Measurements from ENCODE around the gene SKAP2.
"Not testable (repeated sequence)": the region's sequence is repeated elsewhere in the genome, so short reads cannot be mapped to it uniquely, and the experiment has no call there.

SKAP2 gene

GRCh38 chr7:26857170-26857505 is 7.3 kb downstream of the SKAP2 start:
- DNase-seq (ENCODE audit: low spot score): no peak

DNA sequence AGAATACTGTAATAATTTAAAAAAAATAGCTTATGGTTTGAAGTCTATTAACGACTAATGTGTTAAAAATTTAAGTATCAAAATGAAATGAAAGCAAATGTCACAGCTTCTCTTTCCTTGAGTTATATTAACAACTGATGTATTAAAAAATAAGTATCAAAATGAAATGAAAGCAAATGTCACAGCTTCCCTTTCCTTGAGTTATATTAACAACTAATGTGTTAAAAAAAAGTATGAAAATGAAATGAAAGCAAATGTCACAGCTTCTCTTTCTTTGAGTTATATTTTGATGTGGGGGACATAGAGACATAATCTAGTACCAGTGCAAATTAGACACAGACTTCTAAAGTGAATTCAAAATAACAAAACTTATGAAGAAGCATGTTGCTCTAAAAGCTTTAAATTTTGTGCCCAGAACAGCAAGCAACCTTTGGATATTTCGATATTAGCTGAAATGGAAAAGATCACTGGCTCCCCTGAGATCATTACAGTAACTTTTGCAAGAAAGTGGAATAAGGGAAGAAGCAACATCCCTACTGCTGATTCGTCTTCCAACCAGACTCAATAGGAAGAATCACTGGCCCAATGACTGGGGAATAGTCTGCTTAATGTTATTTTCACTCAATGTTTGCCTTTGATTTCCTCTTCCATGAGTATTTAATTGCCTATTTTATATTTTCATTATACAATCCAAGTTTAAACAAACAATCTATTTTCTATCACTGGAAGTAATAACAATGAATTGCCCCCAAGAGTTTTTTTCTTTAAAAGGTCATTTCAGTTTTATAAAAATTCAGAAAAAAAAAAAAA is 8.0 kb downstream of the SKAP2 start:
- DNase-seq (ENCODE audit: low spot score): no peak

DNA sequence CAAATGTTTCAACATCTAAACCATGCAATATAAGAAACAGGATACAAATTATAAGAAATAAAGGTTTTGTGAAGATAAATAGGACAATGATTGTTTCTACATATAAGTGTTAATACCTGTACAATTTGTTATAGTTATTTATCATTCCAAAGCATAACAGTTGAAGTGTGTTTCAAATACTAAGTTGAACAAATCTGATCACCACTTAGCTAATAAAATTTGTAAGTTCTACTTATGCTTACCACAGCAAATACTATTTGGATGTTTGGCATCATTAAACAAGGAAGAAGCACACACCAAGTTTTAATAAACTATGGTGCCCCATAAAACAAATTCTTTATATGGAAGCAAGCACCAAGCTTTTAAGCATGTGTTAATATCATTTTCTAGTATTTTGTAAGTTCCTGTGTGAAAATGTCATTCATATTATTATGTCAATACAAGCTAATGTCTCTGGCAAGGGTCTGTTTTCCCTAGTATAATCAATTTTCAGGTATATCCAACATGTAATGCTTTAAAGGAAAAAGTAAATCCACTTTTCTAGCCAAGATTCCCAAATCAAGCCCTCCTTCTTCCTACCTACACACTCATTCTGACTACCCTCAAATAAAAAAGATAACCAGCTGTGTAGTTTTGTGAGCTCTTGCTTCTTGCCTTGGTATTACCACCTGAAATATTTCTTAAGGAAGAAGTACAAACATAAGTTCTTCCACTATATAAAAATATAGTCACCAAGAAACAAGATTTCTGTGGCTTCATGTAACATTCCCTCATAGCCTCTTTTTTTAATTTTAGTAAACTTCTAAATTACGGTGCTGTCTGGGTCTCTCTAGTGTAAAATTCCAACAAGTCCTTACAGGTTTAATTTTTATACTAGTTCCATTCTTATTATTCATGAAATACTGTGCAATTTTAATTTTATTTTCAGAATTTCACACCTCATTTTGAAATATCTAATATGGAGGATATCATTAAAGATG is 9.2 kb downstream of the SKAP2 start:
- DNase-seq (ENCODE audit: low spot score): no peak

- DNase-seq (ENCODE audit: low spot score): peak; percentile 26
These were observed 10.5 kb downstream of the SKAP2 start for GRCh38 chr7:26853788-26854393.

GRCh38 chr7:26850193-26850651 is 14.2 kb downstream of the SKAP2 start:
- no peak for DNase-seq (ENCODE audit: low spot score)

GRCh38 chr7:26843705-26844104 is 20.7 kb downstream of the SKAP2 start:
- no peak for DNase-seq (ENCODE audit: low spot score)

DNA sequence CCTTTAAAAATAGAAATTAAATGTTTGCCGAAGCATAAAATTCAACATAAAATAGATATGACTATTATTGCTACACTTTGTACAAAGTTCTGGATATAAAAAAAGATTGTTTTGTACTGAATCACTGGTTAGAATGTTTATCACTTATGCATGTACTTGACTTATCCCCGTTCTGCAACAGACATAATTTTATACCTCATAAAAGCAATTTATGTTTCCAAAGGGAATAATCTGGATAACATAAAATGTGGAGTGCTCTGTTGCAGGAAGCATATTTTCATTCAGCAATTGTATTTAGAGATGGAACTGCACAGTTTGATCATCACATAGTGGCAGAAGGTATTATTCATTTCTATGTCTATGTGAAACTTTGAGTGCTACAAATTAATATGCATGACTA is 21.5 kb downstream of the SKAP2 start:
- DNase-seq (ENCODE audit: low spot score): no peak

GRCh38 chr7:26841003-26841739 is 23.2 kb downstream of the SKAP2 start:
- no peak for DNase-seq (ENCODE audit: low spot score)

DNA sequence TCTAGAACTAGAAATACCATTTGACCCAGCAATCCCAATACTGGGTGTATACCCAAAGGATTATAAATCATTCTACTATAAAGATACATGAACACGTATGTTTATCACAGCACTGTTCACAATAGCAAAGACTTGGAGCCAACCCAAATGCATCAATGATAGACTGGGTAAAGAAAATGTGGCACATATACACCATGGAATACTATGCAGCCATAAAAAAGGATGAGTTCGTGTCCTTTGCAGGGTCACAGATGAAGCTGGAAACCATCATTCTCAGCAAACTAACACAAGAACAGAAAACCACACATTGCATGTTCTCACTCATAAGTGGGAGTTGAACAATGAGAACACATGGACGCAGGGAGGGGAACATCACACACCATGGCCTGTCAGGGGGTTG is 27.6 kb downstream of the SKAP2 start:
- not testable (repeated sequence) for DNase-seq (ENCODE audit: low spot score)

DNA sequence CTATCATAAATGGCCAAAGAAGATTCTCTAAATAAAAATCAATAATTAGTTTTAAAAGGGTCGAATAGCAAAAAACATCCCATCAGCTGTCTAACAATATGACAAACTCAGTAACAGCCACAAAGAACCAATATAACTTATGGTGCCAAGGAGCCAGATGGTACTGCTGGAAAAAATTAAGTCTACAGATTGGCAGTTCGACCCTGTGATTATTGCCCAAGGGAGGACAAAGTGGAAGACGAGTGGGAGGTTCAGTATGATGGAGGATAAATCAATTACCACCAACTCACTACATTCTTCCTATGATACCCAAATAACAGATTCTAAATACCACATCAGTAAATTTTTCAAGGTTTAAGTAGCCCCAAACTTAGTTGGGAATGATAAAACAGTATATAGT is 49.0 kb downstream of the SKAP2 start:
- no peak for DNase-seq (ENCODE audit: low spot score)

- DNase-seq (ENCODE audit: low spot score): no peak
These were observed 51.0 kb downstream of the SKAP2 start for GRCh38 chr7:26813432-26813831.

- no peak for DNase-seq (ENCODE audit: low spot score)
These were observed 69.8 kb downstream of the SKAP2 start for GRCh38 chr7:26794541-26794940.

GRCh38 chr7:26792576-26792975 is 71.8 kb downstream of the SKAP2 start:
- DNase-seq (ENCODE audit: low spot score): no peak

DNA sequence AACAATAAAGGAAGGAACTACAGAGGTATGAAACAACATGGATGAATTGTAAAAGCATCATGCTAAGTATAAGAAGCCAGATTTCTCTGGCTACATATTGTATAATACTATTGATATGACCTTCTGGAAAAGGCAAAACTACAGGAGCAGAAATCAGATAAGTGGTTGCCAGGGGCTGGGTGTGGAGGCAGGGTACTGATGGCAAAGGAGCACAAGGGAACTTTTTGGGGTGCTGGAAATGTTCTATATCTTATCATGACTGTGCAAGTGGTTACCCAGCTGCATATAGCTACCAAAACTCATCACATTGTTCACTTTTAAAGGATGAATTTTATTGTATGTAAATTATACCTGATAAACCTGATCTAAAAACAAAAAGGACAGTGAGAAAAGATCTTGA is 72.4 kb downstream of the SKAP2 start:
- no peak for DNase-seq (ENCODE audit: low spot score)

DNA sequence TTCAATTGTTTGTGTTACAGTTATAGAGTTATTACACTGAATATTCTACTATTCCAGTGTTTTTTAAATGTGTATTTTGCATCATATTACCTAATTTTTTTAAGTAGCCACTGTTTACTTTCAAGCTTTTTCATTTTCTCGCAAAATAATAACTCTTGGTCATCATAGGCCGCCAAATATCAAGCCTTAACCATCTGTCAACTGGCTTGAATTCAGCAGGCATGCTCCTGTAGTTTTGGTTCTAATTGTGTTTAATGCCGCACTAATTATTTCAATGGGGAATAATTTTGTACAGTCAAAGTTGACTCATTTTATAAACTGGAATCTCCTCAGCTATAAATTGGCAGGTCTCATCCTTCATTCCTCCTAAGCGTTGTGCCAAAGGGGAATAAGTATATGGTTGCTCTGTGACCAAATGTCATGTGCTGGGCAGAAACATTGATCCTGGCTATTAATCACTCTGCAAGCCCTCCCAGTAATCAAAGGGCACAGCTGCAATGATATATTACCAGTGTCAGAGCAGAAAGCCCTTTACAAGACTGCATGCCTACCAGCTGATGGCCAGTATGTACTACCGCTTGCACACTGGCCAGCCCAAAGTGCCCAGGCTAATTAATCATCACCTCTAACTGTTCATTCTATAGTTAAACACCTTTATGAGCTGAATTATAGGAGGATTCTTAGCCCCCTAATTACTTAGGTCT is 74.8 kb downstream of the SKAP2 start:
- DNase-seq (ENCODE audit: low spot score): no peak

GRCh38 chr7:26787701-26788100 is 76.7 kb downstream of the SKAP2 start:
- no peak for DNase-seq (ENCODE audit: low spot score)

DNA sequence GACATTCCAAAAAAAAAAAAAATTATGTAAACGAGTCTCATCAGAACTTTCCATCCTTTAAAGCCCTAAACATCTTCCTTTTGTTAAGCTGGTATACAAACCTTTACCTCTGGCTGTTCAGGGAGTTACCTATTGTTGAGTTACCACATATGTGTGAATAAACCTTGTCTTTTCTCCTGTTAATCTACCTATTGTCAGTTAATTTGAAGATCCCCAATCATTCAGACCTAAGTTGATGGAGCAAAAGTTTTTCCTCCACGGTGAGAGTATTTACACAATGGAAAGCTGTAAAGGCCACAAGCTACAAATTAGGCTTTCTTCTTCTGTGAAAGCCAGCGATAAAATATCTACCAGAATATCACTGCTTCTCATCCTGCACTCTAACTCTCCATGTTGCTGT is 80.3 kb downstream of the SKAP2 start:
- DNase-seq (ENCODE audit: low spot score): no peak

GRCh38 chr7:26782501-26782900 is 81.9 kb downstream of the SKAP2 start:
- DNase-seq (ENCODE audit: low spot score): no peak

DNA sequence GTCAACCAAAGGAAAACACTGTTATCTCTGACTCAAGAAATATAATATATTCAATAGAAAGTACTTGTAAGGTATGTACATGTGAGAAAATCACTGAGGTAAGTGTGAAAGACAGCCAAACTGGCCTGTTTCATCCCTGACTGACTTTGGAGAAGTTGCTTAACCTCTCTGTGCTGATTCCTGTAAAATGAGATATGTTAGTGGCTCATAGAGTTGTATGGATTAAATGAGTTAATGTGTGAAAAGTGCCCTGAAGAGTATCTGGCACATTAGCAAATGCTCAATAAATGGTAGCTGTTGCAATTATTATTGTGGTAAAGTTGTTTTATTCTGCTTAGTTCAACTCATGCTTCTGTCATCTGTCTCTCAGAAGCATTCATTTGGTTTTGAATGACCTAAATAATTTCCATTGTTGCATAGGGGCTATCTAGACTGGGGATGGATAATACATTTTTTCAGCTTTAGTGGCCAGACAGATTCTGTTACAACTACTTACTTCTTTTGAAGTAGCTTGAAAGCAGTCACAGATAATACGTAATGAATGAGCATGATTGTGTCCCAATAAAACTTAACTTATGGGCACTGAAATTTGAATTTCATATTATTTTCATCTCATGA is 84.3 kb downstream of the SKAP2 start:
- no peak for DNase-seq (ENCODE audit: low spot score)

DNA sequence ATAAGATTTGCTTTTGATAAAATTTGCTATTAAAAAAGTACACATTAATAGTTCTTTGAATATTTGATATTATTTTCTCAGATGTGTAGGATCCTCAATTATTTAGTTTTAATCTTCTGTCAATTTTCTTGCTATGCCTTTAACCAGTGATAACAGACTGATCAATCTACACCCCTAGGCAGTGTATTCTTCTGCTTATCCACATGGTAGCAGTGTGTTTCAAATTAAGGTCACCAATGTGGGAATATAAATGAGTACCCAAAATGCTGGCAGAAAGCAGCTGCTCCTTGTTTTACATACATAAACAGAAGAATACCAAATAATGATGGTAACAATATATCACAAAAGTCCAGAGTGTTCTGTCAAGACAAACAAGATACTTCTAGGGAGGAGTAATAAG is 87.0 kb downstream of the SKAP2 start:
- DNase-seq (ENCODE audit: low spot score): no peak

DNA sequence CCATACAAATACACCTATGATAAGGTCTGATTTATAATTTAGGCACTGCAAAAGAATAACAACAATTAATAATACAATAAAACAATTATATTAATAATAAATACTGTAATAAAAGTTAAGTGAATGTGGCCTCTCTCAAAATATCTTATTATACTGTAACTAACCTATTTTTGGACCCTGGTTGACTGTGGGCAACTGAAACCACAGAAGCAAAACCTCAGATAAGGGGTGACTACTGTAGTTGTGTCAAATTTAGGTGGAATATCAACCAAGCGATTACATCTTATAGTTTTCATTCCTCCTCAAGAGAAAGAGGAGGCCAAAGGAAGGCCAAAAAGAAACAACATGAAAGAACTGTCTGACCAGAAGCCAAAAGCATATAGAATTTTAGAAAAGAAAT is 103.9 kb downstream of the SKAP2 start:
- no peak for DNase-seq (ENCODE audit: low spot score)
